Adrenal gland (tissue), 5 donors: ENCODE measurements around the gene CIB1.

Source experiments
- POLR2A ChIP-seq, 2 donors: fragments of 450-650 bp; IDR thresholded peaks; one replicate each; pipeline ENCODE4 v1.6.1; 2017; ENCODE audit warnings: antibody characterized with exemption in 2 of 2, mild to moderate bottlenecking in 2 of 2, moderate library complexity in 1 of 2
- TF ChIP-seq, protein P1 (sequence below), 6 experiments: fragments of 450-650 bp in 4 of 6; fragments of 200-600 bp in 2 of 6; sonication (generic) in 1 of 6; IDR thresholded peaks; 1 replicate in 5 of 6; 2 replicates in 1 of 6; pipeline versions ENCODE4 v1.5.1 to v1.8.0; 2016 to 2021; ENCODE audit warnings: antibody characterized with exemption in 6 of 6, mild to moderate bottlenecking in 2 of 6, moderate library complexity in 1 of 6
- donor health status: DM: no; HTN: no; CAD: no.

DNA sequence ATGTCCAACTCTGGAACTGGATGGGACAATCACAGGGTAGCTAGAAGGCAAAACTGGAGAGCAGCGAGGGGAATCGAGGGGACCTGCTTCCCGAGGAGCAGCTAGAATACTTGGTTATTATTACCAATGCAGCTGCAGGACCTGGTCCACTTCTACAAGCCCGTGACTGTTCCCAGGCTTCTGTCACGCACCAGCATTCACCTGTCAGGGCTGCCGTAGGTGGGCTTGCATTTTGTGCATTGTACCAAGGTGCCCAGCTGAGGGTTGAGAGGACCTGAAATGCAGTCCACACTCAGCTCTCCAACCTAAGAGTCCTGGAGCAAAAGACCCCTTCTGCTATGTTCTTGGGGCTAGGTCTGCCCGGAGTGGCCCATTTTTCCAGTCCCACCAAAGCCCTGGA is 30.3 kb downstream of the CIB1 start:
- TF ChIP-seq, protein P1, sequence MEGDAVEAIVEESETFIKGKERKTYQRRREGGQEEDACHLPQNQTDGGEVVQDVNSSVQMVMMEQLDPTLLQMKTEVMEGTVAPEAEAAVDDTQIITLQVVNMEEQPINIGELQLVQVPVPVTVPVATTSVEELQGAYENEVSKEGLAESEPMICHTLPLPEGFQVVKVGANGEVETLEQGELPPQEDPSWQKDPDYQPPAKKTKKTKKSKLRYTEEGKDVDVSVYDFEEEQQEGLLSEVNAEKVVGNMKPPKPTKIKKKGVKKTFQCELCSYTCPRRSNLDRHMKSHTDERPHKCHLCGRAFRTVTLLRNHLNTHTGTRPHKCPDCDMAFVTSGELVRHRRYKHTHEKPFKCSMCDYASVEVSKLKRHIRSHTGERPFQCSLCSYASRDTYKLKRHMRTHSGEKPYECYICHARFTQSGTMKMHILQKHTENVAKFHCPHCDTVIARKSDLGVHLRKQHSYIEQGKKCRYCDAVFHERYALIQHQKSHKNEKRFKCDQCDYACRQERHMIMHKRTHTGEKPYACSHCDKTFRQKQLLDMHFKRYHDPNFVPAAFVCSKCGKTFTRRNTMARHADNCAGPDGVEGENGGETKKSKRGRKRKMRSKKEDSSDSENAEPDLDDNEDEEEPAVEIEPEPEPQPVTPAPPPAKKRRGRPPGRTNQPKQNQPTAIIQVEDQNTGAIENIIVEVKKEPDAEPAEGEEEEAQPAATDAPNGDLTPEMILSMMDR (IDR thresholded peaks at IDR 0.05) = no peak
- no peak for TF ChIP-seq POLR2A (IDR thresholded peaks at IDR 0.05)
